Urinary bladder (tissue), 4 donors: ENCODE results near the gene EP400. TPM values are rescaled to one million over a fixed set of nuclear protein-coding genes. Genes with fewer than 3 reads are reported as not detected.
"Not testable (repeated sequence)": the region's sequence is repeated elsewhere in the genome, so short reads cannot be mapped to it uniquely, and the experiment has no call there.

Experiments
- DNase-seq: peaks from one replicate; pipeline ENCODE4 v3.0.0-alpha.2; 2015; ENCODE audit errors: extremely low spot score
- H3K27ac ChIP-seq: one replicate; pipeline ENCODE4 v1.5.1; 2013; ENCODE audit warnings: low read depth, mild to moderate bottlenecking, moderate library complexity
- H3K36me3 ChIP-seq: one replicate; pipeline ENCODE4 v1.6.1; 2013; ENCODE audit warnings: mild to moderate bottlenecking, moderate library complexity; ENCODE audit not compliant: insufficient read depth
- H3K4me1 ChIP-seq: one replicate; pipeline ENCODE4 v1.6.1; 2013; ENCODE audit warnings: mild to moderate bottlenecking, moderate library complexity; ENCODE audit not compliant: insufficient read depth
- H3K4me3 ChIP-seq: one replicate; pipeline ENCODE4 v1.5.1; 2013; ENCODE audit warnings: low read depth, low read length
- WGBS: extraction: QIAGEN DNeasy Blood & Tissue Kit; methylation state at CpG from one replicate; pipeline ENCODE4 v1.1.7; 2013; 5-methylcytosine and 5-hydroxymethylcytosine counted together
- polyA plus RNA-seq: library from polyadenylated mRNA; stranded (reverse); fragments of 200-250 nt; gene quantifications from one replicate; pipeline ENCODE4 v1.2.3, GENCODE V29; 2013
- total RNA-seq: library from RNA; depleted of rRNA; stranded (reverse); fragments of >200 nt; gene quantifications from one replicate; pipeline ENCODE4 v1.2.3, GENCODE V29; 2014
- donor health status: healthy with polysubstance abuse.
- donor health status: healthy.

Gene EP400
- total and polyA plus RNA-seq, 2 donors: 17.9 to 20.1 TPM

GRCh38 chr12:131961328-131961727 is 11.6 kb downstream of the EP400 start:
- not testable (repeated sequence) for H3K4me3 ChIP-seq, DNase-seq, H3K36me3 ChIP-seq, H3K4me1 ChIP-seq, H3K27ac ChIP-seq
- 94% methylated on average over 12 of the region's 20 CpGs for WGBS

- DNase-seq: no peak
- WGBS: 87% methylated on average over 8 of the region's 8 CpGs
- H3K4me3 ChIP-seq: no peak overlapping the region
- H3K4me1 ChIP-seq: peaks cover 2% of the 10 kb centered on the region
- peaks cover 1% of the 10 kb centered on the region for H3K36me3 ChIP-seq
- no peak overlapping the region for H3K27ac ChIP-seq
Observed at GRCh38 chr12:131962069-131962468, 12.3 kb downstream of the EP400 start.

DNA sequence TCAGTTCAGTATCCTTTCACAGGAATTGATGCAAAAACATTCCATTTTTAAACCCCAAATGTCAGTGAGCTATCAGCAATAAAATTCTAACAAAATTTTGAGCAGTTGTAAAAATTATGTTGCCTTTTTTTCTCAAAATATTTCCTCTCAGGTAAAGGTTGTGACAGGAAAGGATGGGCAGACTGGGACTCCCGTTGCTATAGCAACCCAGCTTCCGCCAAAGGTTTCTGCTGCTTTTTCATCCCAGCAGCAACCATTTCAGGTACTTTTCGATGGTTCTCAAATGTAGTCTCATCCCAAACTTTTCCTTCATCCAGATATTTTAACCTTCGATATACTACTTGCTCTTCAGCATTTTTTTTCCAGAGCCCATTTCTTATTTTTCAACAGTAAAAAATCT is 13.6 kb downstream of the EP400 start:
- peaks cover 1% of the 10 kb centered on the region for H3K36me3 ChIP-seq
- no peak overlapping the region for H3K27ac ChIP-seq
- peaks cover 2% of the 10 kb centered on the region for H3K4me1 ChIP-seq
- H3K4me3 ChIP-seq: no peak overlapping the region
- WGBS: 80% methylated on average over 4 of the region's 4 CpGs
- DNase-seq: no peak

DNA sequence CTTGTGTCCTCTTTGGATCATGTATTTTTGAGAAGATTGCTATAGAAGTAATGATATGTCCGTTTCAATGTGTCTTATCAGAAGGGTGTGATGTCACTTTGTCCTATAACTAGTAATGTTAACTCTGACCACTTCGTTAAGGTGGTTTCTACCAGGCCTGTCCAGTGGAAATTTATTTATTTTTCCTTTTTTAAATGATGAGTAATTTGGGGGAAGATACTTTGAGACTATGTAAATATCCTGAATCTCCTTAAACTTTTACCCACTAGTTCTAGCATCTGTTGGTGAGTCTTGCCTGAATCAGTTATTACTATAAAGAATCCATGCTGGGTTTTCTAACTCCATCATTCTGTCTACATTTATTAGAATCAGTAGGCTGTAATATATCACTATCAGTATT is 15.3 kb downstream of the EP400 start:
- Histone ChIP-seq H3K4me3 (no peak overlapping the region), H3K4me1 (peaks cover 2% of the 10 kb centered on the region), H3K27ac (no peak overlapping the region), H3K36me3 (peaks cover 1% of the 10 kb centered on the region)
- 73% methylated on average over 2 of the region's 2 CpGs for WGBS
- no peak for DNase-seq

DNA sequence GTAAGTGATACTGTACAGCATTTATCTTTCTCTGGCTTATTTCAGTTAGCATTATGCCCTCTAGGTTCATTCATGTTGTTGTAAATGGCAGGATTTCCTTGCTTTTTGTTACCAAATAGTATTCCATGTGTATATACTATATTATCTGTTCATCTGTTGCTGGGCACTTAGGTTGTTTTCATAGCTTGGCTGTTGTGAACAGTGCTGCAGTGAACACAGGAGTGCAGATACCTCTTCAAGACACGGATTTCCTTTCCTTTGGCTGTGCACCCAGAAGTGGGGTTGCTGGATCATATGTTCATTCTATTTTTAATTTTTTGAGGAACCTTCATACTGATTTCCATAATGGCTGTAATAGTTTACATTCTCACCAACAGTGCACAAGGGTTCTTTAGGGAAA is 21.5 kb downstream of the EP400 start:
- no peak overlapping the region for H3K4me3 ChIP-seq
- no peak overlapping the region for H3K27ac ChIP-seq
- H3K36me3 ChIP-seq: peaks cover under 1% of the 10 kb centered on the region
- WGBS: 31% methylated on average over 1 of the region's 1 CpG
- H3K4me1 ChIP-seq: no peaks in the 10 kb centered on the region
- DNase-seq: no peak

DNA sequence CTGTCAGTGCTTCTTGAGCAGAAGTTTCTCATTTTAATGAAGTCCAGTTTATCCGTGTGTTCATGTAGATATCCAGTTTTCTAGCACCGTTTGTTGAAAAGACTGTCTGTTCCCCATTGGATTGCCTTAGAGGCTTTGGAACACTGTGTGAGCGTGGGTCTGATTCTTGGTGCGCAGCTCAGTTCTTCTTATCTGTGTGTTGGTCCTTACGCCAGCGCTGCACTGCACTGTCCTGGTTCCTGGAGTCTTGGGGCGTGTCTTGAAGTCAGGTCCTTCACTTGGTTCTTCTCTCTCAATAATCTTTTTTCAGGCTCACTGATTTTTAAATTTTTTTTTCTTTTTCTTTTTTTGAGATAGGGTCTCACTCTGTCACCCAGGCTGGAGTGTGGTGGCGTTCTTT is 25.5 kb downstream of the EP400 start:
- DNase-seq: no peak
- Histone ChIP-seq H3K4me1 (no peaks in the 10 kb centered on the region), H3K4me3 (no peak overlapping the region), H3K27ac (no peak overlapping the region), H3K36me3 (no peaks in the 10 kb centered on the region)
- WGBS: 91% methylated on average over 8 of the region's 8 CpGs

GRCh38 chr12:131979606-131980005 is 29.9 kb downstream of the EP400 start:
- WGBS: 89% methylated on average over 12 of the region's 12 CpGs
- Histone ChIP-seq H3K36me3 (peaks cover 6% of the 10 kb centered on the region), H3K27ac (no peak overlapping the region), H3K4me3 (no peak overlapping the region), H3K4me1 (no peaks in the 10 kb centered on the region)
- DNase-seq: no peak

DNA sequence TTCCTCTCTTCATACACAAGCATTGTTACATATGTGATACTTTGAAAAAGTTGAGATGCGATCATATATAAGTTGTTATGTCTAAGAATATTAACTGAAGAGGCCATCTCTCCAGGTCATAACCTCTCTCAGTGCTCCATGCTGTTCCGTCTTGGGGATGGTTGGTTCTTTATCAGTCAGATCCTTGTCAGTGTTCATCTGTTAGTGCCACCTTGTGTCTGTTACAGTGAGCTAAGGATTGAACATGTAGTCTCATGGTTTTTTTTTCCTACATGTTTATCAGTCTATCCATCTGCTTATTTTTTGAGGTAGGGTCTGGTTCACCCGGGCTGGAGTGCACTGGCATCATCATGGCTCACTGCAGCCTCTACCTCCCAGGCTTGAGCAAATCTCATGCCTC is 30.5 kb downstream of the EP400 start:
- Histone ChIP-seq H3K27ac (no peak overlapping the region), H3K4me1 (no peaks in the 10 kb centered on the region), H3K4me3 (no peak overlapping the region), H3K36me3 (peaks cover 6% of the 10 kb centered on the region)
- no peak for DNase-seq
- WGBS: 71% methylated on average over 3 of the region's 3 CpGs

DNA sequence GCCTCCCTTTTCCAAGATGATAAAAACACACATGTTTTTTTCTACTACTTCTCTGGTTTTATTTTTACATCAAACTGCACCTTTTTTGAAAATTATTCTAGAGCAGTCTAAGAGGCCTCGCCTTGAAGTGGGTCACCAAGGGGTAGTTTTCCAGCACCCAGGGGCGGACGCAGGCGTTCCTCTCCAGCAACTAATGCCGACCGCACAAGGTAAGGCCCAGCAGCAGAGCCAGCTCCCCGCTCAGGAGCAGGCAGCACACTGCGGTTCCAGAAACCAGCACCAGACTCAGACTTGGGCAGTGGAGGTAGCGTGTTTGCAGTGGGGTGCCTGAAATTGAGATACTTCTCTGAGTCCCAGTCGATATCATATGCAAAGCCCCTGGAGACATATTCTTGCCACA is 31.6 kb downstream of the EP400 start:
- Histone ChIP-seq H3K4me1 (no peaks in the 10 kb centered on the region), H3K27ac (no peak overlapping the region), H3K4me3 (no peak overlapping the region), H3K36me3 (peaks cover 6% of the 10 kb centered on the region)
- 97% methylated on average over 10 of the region's 10 CpGs for WGBS
- DNase-seq: no peak

DNA sequence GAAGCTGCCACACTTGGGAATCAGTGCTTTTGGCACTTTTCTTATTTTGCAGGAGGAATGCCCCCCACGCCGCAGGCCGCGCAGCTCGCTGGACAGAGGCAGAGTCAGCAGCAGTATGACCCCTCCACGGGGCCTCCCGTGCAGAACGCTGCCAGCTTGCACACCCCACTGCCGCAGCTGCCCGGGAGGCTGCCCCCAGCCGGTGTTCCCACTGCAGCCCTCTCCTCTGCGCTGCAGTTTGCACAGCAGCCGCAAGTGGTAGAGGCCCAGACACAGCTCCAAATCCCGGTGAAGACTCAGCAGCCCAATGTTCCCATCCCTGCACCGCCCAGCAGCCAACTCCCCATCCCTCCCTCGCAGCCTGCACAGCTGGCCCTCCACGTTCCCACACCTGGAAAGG is 32.3 kb downstream of the EP400 start:
- H3K36me3 ChIP-seq: peaks cover 6% of the 10 kb centered on the region
- WGBS: 95% methylated on average over 17 of the region's 17 CpGs
- H3K4me3 ChIP-seq: no peak overlapping the region
- no peak for DNase-seq
- no peak overlapping the region for H3K27ac ChIP-seq
- no peaks in the 10 kb centered on the region for H3K4me1 ChIP-seq

GRCh38 chr12:131983026-131983425 is 33.3 kb downstream of the EP400 start:
- DNase-seq: no peak
- no peak overlapping the region for H3K27ac ChIP-seq
- peaks cover 6% of the 10 kb centered on the region for H3K36me3 ChIP-seq
- H3K4me3 ChIP-seq: no peak overlapping the region
- 94% methylated on average over 6 of the region's 6 CpGs for WGBS
- no peaks in the 10 kb centered on the region for H3K4me1 ChIP-seq

GRCh38 chr12:131983554-131983953 is 33.8 kb downstream of the EP400 start:
- WGBS: 86% methylated on average over 6 of the region's 6 CpGs
- DNase-seq: no peak

DNA sequence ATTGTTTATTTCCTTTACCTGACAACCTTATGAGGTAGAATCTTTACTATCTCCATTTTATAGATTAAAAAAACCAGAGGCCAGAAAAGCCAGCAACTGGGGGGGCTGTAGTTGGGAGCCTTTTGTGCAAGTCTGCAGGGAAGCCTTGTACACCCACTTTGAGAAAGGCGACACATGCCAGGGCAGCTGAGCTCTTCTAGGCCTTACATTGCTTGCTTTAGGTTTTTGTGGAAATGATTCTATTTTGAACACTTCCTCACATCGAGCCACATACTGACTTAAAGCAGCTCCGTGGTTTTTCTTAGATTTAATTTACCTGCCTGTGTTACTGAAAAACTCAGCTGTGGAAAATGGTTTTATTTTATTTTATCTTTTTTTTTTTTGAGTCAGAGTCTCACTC is 34.6 kb downstream of the EP400 start:
- DNase-seq: no peak
- Histone ChIP-seq H3K4me3 (no peak overlapping the region), H3K36me3 (peaks cover 6% of the 10 kb centered on the region), H3K27ac (no peak overlapping the region), H3K4me1 (no peaks in the 10 kb centered on the region)
- WGBS: 87% methylated on average over 3 of the region's 3 CpGs

More at GRCh38 chr12:131983554-131983953, 33.8 kb downstream of the EP400 start:
- no peak overlapping the region for H3K27ac ChIP-seq
- no peaks in the 10 kb centered on the region for H3K4me1 ChIP-seq
- H3K4me3 ChIP-seq: no peak overlapping the region
- H3K36me3 ChIP-seq: peaks cover 6% of the 10 kb centered on the region

GRCh38 chr12:131985510-131985875 is 35.8 kb downstream of the EP400 start:
- H3K4me3 ChIP-seq, H3K27ac ChIP-seq, H3K4me1 ChIP-seq, H3K36me3 ChIP-seq, DNase-seq: not testable (repeated sequence)
- WGBS: 87% methylated on average over 11 of the region's 11 CpGs

GRCh38 chr12:131986361-131986760 is 36.6 kb downstream of the EP400 start:
- H3K36me3 ChIP-seq: peaks cover 6% of the 10 kb centered on the region

More at GRCh38 chr12:131986361-131986760, 36.6 kb downstream of the EP400 start:
- no peak for DNase-seq
- WGBS: 94% methylated on average over 17 of the region's 17 CpGs
- H3K4me3 ChIP-seq: no peak overlapping the region
- H3K27ac ChIP-seq: no peak overlapping the region
- H3K4me1 ChIP-seq: no peaks in the 10 kb centered on the region
